GM04504 (cell line): Measurements from ENCODE around the gene TMSB10.
"Not testable (repeated sequence)": the region's sequence is repeated elsewhere in the genome, so short reads cannot be mapped to it uniquely, and the experiment has no call there.

ENCODE experiments used
- DNase-seq: peaks from one replicate; pipeline ENCODE4 v3.0.0-alpha.2; 2012; ENCODE audit warnings: low read depth

TMSB10 gene

GRCh38 chr2:84904717-84905174, 710 bp upstream of the TMSB10 start:
- DNase-seq, result no peak

DNA sequence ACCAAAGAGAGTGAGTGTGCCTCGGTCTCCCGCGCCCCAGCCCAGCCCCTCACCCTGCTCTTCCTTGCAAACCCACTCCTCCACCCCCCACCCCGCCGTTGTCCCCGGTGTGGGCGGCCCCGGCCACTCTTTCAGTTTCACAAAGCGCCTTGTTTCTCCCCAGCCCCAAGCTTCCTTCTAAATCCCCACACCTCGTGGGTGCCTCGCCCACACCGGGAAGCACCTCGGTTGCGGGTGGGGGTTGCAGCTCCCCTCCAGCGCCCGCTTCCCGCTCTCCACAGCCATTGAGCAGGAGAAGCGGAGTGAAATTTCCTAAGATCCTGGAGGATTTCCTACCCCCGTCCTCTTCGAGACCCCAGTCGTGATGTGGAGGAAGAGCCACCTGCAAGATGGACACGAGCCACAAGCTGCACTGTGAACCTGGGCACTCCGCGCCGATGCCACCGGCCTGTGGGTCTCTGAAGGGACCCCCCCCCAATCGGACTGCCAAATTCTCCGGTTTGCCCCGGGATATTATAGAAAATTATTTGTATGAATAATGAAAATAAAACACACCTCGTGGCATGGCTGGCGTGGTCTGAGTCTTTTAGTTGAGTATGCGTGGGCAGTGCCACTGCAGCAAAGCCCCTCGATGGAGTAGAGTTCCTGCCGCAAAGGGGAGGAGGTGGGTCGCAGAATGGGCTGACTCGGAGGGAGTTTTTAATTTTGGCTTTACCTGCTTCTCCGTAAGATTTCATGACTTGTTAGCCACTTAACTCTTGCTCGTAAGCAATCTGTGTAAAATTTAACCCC, 848 bp downstream of the TMSB10 start:
- no peak for DNase-seq

DNA sequence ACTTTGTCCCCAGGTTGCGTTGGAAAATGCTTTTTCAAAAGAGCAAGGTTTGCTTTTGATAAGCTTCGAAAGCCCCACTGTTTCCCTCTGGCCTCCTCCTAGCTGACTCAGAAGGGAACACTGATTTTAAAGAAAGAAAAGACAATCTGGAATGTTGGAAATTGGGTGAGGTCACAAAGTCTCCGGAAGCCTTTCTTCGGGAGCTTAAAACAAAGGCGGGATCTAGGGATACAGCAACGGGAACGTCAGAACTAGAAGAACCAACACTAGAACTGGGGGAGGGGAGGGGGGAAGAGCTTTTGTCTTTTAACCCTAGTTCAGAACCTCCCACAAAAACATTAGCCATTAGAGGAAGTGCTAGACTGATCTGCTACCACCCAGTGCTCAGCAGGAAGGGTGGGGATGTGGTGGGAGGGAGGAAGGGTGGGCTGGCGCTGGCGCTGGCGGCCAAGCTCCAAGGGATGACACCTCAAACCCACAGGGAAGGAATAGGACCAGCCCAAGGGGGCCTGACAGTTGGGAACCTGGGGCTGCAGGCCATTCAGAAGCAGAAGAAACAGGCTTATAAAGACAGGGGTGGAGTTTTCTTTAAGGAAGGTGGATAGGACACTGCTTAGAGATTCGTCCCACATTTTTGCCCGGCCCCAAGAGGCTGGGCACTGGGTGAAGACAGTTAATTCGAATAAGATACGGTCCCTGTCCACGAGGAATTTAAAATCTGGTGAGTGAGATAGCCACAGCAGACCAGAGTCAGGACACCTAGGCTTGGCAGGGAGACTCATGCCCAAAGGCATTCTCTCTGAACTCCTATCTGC, 1.7 kb downstream of the TMSB10 start:
- peak; percentile 66 for DNase-seq

DNA sequence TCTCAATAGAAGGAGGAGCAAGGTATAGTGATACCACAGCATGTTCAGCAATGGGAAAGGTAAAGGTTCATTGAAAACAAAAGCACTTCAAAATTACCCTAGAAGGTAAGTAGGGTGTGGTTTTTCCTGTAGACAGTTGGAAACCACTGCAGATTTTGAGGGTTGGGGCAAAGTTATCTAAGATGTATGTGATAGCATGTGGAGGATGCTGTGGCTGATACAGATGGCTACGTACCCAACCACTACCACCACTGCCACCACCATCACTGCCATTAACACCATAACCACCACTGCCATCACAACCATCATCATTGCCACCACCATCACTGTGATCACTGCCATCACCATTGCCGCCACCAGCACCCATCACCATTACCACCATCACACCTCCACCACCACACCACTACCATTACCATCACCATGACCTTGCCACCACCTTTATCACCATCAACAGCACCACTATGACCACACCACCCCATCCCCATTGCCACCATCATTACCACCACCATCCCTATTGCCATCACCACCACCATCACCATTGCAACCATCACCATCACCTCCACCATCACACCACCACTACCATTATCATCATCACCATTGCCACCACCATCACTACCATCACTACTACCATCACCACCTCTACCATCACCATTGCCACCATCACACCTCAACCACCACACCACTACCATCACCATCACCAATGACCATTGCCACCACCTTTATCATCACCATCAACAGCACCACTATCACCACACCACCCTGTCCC, 3.7 kb downstream of the TMSB10 start:
- DNase-seq, result no peak

DNA sequence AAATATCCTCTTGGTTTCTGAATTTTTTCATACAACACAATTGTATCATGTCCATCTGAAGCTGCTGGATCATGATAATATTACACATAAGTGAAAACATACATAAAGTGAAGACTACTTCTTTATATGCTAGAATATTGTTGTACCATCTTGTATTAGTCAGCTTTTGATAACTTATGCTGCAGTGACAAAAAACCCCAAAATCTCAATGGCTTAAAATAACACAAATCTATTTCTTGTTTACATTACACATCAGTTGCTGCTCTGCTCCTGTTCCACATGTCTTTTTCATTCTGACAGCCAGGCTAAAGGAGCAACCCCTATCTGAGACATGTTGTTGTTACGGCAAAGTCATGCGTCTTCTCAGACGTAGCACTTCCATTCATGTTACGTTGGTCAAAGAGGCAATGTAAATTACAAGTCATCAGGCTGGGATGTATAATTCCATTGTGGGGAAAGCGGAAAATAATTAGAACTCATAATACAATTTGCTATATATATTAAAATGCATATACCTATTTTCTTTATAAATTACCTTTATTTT, 5.8 kb downstream of the TMSB10 start:
- no peak for DNase-seq

GRCh38 chr2:84912984-84913383, 7.5 kb downstream of the TMSB10 start:
- DNase-seq, result no peak

DNA sequence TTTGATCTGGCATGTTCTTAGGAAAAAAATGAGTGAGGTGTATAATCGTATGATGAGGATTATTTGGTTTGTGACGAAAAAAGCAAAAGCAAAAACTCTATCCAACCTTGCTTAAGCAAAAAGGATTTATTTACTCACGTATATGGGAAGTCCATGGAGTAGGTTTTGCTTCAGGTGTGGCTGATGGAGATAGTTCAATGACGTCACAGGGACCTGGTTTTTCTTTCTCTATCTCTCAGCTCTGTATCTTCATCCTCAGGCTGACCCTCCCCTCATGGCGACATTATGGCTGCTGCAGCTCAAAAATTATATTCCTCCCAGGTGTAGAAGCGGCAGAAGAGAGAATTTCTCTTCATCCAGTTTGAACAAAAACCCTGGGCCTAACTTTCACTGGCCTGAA, 8.9 kb downstream of the TMSB10 start:
- no peak for DNase-seq

- DNase-seq, result not testable (repeated sequence)
Observed at GRCh38 chr2:84915675-84916074, 10.2 kb downstream of the TMSB10 start.

DNA sequence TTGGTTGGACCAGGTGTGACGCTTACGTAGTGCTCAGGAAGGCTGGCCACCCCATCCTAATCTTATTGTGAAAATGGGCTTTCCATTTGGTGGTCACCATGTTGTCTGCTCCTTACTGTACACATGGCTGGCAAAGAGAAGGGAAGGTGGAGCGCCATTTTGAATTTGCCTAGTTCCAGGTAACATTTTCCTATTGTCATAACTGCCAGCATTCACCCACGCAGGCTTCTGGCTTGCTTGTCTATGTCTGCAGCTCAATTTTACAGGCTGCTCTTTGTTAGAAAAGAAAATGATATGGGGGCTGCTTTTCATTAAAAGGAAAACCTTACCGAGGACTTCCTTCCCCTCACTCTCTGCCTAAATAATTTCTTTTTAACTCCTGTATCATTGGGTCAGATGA, 12.4 kb downstream of the TMSB10 start:
- not testable (repeated sequence) for DNase-seq

DNA sequence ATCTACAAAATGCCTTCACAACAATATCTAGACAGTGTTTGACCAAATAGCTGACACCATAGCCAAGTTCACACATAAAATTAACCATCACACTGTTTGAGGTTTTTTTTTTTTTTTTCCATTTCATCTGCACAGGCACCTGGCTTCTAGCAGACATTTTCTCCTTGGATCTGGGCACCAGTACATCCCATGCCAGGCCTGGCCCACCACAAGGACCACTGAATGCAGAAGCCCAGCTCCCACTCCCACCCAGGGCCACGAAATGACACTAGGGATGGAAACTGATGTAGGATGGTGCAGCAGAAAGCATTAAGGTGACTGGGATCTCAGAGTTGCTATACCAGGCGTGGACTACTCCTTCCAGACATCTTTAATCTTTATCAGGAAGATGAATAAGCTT, 13.0 kb downstream of the TMSB10 start:
- DNase-seq, result no peak

GRCh38 chr2:84919885-84920580, 14.6 kb downstream of the TMSB10 start:
- peak; percentile 94 for DNase-seq

DNA sequence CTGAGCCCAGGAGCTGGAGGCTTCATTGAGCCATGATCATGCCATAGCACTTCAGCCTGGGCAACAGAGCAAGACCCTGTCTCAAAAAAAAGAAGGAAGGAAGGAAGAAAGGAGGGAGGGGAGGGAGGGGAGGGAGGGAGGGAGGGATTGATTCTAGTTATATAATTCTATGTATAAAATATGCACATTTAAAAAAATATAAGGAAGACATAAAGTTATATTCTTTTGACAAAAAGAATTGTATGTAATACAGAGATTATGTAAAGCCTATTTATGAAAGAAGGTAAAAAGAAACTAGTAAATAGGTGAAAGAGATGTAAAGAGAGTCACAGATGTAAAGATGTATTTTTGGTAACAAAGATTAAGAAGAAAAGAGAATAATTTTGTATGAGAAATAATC, 17.6 kb downstream of the TMSB10 start:
- no peak for DNase-seq

- no peak for DNase-seq
Observed at GRCh38 chr2:84924173-84925106, 19.0 kb downstream of the TMSB10 start.

- DNase-seq, result no peak
Observed at GRCh38 chr2:84925336-84925723, 19.9 kb downstream of the TMSB10 start.

DNA sequence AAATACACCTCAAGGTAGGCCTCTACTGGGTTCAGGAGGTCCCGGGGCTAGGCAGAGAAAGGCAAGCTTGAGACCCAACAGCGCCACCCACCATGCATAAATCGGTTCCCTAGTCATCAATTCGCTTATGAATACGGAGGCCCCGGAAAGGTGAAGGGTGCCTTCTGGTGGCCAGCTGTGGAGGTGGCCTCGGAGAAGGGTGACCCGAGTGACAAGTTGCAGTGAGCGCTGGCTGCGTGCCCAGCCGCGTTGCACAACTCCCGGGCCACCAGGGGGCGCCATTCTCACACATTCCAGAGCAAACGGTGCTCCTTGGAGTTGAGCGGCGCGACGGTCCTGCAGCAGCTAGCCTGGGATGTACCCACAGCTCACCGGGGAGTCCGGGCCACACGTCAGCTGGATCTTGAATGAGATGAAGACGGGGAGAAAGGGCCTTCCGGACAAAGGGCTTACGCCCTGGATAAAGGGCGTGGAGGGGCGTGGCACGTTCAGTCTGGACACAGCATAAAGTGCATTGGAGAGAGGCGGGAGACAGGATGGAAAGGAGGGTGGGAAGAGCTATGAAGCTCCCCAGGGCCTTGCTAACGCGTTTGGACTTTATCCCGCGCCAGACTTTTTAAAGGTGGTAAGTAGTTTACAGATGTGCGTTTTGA, 20.4 kb downstream of the TMSB10 start:
- DNase-seq, result peak; percentile 80

GRCh38 chr2:84927275-84927627, 21.8 kb downstream of the TMSB10 start:
- no peak for DNase-seq

DNA sequence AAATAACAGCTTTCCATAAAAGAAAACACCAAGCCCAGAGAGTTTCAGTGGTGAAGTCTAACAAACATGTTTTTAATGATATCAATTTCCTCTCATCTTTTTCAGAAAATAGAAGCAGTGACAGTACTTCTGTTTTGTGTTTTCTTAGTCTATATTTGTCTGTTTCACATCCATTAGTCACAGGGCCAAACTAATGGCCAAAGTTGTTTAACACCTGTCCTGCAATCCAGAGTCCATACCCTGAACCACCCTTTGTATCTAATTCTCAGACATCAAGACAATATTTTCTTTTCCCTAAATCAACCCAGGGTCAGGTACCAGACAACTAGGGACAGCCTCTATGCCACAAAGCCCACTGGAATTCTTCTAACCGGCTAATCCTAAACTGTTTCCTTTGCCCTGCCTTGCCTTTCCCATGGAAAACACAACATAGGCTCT, 25.9 kb downstream of the TMSB10 start:
- no peak for DNase-seq

- DNase-seq, result no peak
Observed at GRCh38 chr2:84938194-84938879, 32.9 kb downstream of the TMSB10 start.

DNA sequence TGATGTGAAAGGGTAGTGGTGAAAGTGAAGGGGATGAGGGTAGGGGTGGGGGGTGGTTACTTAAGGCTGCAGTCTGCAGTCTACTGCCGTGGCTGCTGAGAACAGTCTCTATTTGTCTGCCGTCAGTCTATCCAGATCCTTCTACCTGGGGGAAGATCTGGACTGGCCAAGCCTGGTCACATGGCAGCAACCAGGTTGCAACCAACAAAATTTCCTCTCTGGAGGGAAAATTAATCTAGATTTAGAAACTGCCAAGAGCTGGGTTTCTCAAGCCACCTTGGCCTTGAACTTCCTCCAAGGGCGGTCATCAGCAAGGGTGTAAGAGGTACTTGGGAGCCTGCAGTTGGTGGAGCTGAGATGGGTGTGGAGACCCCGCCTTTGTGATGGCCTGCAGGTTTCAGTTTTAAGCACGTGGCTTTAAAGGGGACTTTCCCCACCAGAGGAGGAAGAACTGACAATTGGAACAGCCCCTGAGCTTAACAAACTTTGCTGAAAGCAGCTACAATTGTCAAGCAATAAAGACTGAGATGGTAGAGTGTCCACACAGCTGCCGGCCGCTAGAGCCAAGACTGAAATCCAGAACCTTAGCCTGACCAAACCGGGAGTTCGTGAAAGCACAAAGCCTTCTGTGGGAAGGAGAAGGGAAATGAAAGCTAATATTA, 34.1 kb downstream of the TMSB10 start:
- DNase-seq, result no peak
